HG03095 (cell line): ENCODE data around the gene MT1G.
"Not testable (repeated sequence)": the region's sequence is repeated elsewhere in the genome, so short reads cannot be mapped to it uniquely, and the experiment has no call there.

ENCODE experiments used
- ATAC-seq: cut with Tn5 transposase; IDR thresholded peaks from one replicate; pipeline ENCODE4 v1.9.1; 2021; ENCODE audit warnings: moderate library complexity; ENCODE audit not compliant: unreplicated experiment

Gene MT1G

DNA sequence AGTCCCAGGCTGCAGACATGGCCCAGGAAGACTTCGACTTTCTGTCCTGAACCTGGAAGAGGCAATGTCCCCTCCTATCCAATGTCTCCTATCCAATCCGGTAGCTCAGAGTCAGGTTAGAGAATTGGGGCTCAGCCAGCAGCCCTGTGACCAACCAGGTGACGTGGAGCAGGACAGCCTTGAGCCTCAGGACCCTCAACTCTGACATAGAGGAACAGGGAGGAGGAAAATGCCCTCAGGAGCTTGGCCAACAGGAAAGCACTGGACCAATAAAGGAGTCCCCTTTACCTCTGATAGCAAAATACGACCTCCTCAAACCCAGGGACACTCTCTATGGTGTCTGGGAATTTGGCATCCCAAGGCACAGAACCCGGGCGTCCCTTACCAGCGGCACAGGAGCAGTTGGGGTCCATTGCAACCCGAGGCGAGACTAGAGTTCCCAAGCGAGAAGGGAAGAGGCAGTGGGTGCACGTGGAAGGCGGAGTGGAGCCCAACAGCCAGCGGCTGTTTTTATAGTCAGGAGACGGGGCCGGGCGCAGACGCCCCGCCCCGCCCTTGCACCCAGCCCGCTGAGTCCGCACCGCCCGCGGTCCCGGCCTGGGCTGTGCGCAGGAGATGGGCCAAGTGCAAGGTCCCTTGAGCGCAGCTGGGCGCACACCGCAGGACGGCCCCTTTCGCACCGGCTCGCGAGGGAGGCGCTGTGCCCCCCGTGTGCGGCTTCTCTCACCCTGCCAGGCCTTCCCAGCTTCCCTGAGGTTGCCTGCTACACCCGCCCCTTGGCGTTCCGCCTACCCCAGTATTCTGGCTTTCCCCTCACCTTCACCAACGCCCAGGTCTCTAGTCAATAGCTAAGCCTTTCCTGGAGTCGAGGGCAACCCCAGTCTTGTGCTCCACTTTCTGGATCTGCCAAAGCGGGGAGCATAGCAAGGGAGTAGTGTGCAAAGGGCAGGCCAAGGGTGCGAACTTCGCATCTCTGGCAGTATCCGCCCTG is at the start of gene MT1G:
TSS of gene MT1G (minus strand) at position 485 of the 991 bp plus-strand sequence. CDS start at position 413, 72 bp downstream.
- no peak for ATAC-seq

DNA sequence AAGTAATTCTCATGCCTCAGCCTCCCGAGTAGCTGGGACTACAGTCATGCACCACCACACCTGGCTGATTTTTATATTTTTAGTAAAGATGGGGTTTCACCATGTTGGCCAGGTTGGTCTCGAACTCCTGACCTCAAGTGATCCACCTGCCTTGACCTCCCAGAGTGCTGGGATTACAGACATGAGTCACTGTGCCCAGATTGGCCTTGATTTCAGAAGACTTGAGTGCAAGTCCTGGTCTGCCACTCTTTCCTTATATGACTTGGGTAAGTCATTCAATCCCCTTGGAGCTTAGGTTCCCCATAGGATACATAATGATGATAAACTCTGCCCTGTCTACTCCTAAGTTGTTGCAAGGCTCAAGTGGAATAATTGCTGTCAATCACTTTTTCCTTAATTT is 49.7 kb upstream of the MT1G start:
- not testable (repeated sequence) for ATAC-seq

DNA sequence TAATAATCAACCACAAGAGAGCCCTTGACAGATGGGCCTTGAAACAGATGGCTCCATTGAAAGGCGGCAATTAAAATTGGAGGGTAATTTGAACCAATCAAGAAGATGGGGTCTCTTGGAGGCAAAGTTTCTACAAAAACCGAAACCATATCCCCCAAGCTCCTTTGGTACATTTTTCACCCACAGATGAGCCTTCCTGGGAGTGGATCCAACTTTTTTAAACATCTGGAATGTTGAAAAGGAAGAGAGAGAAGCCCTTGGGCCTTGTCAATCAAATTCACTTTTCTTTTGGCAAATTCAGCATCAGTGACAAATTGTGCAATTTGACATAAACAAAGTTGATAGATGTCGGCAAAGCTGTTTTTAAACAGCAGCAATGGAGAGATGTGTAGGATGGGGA is 48.9 kb upstream of the MT1G start:
- ATAC-seq: no peak

DNA sequence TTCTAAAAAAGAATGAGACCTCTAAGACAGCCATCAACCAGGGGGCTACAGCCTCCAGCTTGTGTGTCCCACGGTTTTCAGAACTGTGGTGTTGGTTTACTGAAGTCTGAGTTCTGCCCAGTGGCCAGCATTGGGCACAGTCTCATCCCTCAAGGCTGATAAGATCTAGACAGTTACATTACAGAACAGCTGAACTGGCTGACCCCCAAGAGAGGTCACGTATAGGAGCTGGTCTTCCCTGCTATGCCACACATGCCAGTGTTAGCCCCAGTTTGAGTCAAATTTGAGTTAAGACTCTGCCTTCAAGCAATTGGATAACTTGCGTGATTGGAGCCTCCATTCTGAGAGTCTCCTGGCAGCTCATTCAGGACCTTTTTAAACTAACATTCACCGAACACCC is 47.3 kb upstream of the MT1G start:
- no peak for ATAC-seq

DNA sequence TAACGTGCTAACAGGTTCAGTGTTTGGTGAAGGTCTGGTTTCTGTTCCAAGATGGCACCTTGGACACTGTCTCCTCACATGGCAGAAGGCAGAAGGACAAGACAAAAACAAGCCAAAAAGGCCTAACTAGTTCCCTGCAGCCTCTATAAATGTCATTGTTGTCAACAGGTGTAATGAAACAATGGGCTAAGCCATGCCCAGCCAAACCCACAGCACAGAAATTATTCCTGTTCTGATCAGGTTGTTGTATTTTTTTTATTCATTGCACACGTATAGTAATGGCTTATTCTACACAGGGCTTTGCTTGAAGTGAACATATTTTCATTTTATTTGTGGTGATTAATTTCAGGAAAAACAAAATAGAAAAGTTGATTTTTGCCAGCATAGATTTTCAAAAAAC is 45.9 kb upstream of the MT1G start:
- no peak for ATAC-seq

DNA sequence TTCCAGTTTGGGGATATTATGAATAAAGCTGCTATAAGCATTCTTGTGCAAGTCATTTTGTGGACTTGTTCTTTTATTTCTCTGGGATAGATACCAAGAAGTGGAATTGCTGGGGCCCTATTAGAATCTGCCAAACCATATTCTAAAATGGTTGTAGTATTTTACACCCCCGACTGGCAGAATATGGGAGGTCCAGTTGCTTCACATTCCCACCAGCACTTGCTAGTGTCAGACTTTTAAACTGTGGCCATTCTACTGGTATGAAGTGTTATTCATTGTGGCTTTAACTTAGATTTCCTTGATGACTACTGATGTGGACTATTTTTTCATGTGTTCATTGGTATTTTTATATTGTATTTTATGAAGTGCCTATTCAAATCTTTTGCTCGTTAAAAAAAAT is 44.0 kb upstream of the MT1G start:
- ATAC-seq: no peak

DNA sequence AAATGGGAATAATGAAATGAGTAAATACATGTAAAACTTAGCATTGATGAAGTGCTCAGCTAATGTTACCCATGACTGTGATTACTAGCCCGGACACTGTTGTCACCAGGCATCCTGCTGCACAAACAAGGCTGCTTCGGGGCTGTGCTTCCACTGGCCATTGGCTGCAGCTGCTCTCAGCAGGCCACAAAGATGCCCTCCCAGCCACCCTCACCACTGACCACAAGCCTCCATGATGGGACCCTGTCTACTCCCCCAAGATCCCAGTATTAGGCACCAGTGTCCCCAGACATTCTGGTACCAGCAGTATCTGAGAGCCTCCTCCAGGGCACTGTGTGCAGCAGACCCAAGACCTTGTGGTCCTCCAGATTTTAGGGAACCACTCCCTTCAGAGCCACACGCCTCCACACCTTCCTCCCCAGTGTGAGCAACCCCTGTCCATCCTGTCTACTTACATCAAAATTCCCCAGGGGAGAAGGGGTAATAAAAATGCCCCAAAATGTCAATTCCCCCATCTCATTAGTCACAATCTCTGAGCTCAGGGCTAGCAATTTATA is 42.4 kb upstream of the MT1G start:
- ATAC-seq: no peak

DNA sequence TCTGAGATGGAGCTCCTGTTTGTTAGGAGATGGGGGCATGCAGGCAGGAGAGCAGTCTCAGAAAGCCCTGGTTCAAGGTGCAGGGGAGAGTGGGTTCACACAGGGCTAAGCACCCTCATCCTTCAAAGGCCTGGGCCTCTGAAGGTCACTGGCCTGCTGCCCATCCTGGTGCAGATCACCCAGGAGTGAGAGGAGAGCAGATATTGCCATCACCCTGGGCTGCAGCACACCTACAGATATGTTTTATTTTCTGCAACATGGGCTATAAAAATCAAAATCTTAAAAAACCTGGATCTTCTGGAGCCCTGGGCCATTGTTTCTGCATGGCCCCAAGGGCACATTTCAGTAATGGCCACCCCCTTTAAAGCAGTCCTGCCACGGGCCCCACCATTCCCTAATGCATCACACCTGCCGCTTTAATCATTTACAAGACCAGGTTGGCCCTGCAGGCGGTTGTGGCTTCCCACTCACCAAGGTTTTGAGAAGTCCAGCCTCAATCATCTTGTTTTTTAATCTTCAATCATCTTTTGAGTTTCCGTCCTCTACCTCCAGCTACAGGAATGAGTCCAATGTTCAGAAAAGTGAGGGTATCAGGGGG is 41.7 kb upstream of the MT1G start:
- no peak for ATAC-seq

DNA sequence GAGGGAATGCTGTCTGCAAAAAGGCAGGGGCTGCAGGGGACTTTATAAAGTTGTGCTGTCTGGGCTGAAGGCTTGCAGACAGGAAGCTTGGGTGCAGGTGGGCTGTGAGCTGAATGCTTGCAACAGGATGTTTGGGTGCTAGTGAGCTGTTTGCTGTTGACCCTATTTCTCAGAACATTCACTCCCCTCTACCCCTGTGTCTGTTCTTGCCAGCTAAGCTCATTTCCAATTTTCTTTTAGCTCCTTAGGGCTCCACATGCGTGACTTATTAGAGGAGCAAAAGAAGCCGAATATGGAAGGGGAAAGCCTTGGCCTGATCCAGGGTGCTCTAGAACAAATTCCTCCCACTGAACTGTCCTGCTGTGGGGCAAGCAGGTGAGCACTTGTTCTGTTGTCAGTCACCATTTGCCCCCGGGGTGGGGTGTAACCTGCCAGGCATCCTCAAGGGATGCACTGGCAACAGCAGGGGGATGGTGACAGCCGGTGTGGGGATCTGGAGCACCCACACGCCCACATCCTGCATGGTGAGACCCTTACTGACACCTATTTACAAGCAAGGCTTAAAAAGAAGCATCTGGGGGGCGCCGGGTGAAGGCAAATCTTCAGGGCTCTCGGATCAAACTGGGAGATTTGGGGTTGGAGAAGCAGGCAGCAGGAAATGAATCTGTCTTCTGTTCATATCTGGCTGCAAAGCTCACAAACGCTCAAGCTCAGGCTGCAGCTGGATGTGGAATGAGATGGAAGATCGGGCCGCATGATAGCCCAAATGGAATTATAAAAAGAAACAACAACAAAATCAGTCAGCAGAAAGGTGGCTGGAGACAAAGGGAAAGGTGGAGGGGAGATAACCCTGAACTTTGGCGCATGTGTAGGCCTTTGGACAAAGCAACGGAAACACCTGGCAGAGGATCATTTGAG is 40.9 kb upstream of the MT1G start:
- no peak for ATAC-seq

DNA sequence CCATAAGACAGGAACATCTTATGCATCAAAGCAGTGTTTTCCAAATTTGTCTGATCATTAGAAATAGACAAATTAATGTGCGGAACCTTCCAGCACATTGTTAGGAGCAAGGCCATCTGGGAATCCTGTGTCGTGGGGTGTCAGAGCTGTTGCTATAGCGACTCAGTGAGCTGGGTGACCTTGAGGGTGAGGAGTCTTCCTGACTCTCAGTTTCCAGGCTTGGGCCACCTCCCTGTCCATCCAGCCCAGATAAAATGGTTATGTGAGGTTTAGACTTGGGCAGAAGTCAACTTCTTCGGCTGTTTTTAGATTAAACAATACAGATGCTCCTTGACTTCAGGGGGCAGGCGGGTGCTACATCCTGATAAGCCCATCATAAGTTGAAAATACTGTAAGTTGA is 35.0 kb upstream of the MT1G start:
- ATAC-seq: no peak

DNA sequence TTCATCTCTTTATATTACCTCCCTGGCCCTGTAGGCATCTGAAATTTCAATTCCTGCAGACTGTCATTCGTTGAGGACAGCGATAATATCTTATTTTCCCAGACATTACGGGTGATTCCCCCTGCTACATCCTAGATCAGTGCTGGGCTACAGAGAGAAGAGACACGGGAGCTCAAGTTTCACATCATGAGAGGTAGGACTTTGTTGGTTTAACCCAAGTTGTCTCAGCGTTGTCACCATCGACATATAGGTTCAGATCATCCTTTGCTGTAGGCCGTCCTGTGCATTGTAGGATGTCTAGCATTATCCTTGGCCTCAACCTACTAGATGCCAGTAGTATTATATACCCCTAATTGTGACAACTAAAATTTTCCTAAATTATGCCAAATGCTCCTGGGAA is 33.7 kb upstream of the MT1G start:
- ATAC-seq: no peak

DNA sequence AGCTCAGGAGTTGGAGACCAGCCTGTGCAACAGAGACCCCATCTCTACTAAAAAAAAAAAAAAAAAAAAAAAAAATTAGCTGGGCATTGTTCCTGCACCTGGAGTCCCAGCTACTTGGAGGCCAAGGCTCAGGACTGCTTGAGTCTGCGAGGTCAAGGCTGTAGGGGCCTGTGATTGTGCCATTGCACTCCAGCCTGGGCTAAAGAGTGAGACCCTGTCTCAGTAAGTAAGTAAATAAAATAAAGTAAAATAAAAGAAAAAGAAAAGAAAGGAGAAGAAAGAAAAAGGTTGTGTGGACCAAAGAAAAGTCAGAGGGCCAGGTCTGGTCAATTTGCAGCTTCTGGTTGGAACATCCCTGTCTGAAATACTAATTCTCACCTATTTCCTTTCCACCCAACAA is 32.8 kb upstream of the MT1G start:
- ATAC-seq: no peak

DNA sequence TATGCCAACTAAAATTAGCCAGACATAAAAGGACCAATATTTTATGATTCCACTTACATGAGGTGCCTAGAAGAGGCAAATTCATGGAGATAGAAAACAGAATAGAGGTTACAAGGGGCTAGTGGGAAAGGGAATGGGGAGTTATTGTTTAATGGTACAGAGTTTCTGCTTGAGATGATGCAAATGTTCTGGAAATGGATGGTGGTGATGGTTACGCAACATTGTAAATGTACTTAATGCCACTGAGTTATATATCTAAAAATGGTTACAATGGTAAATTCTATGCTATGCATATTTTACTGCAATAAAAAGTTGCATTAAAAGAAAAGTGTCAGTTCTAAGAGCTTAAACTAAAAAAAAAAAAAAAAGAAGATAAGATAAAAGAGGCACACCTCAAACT is 32.3 kb upstream of the MT1G start:
- no peak for ATAC-seq

DNA sequence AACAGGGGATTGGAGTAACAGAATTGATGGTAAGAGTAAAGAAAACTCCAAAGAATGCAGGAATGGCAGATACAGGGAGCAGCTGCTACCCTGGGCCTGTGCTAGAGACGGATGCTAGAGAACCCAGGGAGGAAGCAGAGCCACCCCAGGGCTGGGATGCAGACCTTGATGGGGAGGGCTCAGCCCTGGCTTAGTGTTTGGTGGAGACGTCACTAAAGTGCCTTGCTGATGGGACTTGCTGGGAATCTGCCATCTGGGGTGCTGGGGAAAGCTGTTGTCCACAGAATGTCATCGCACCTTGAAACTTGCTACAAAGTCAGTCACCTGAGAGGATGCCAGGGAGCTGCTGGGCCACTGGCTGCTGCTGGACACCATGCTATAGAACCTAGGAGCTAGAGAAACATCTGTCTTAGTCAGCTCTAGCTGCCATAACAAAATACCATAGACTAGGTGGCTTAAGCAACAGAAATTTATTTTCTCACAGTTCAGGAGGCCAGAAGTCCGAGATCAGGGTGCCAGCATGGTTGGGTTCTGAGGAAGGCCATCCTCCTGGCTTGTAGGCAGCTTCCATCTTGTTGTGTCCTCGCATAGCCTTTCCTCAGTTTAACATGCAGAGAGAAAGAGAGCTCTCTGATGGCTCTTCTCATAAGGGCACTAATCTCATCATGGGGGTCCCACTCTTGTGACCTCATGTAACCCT is 29.7 kb upstream of the MT1G start:
- ATAC-seq: no peak

DNA sequence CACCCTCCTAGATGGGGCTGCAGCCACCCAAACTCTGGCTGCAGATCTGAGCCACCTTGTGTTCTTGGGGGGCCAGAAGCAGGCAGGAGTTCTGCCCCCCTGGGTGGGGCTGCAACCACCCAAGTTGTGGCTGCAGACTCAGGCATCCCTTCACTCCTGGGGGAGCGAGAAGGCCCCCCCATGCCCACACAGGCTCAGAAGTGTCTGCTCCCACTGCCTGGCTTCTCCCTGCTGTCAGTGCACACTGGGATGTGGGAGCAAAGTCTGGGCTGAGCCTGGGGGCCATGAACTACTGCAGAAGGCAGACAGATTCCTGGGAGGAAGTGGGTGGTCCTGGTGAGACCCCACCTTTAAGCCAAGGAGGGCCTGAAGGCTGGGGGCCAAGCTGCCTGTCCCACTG is 27.4 kb upstream of the MT1G start:
- no peak for ATAC-seq

DNA sequence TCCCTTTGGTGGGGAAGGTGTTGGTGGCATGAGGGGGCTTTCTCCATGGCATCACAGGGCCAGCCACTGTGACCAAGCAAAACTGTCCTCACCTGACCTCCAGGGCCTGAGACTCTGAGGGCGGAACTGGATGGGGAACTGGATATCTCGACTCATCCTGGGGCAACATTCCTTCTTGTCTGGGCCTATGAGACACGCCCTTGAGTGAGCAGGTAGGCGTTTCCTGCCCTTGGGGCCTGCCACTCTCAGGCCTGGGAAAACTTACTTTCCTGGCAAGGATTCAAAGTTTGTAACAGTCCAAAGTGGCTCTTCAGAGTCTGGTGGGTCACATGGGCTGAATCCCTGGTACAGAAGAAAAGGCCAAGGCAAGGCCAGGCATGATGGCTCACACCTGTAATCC is 24.0 kb upstream of the MT1G start:
- ATAC-seq: no peak

DNA sequence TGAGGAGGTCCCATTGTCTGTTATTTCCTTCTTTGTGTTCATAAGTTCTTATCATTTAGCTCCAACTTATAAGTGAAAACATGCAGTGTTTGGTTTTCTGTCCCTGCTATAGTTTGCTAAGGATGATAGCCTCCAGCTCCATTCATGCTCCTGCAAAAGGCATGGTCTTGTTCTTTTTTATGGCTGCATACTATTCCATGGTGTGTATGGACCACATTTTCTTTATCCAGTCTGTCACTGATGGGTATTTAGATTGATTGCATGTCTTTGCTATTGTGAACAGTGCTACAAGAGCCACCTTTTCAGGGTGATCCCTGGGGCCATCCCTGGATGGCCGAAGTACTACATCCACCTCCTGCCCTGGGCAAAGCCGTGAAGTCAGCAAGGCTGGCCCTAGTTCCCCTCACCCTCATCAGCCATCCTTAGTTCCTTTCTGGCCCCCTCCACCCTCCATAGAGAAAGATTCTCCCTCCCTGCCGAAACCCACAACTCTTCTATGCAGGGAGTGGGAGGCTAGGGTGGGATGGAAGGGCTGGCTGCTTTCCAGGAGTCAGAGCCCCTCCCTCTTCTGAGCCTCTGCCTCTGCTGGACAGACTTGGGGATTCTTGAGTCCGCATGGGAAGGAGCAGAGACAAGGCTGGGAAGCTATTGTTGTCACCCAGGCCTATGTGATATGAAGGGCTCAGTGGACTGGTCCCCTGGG is 22.7 kb upstream of the MT1G start:
- no peak for ATAC-seq

DNA sequence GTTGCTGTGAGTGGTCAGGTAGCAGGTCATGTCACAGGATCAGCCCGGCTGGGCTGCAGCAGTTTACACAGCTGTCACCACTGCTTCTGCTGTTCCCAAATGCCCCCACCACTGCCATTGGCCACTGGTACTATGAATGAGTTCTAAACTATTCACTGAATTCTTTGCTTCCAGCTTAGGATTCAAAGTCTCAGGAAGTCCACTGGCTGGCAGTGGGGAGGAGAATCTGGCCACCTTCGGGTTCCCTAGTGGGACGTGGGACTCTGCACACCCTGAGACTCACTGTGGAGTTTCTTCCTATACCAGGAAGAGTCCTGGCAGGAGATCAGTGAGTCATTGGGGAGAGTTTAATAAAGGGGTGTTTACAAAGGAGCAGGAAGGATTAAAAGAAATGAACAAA is 21.3 kb upstream of the MT1G start:
- no peak for ATAC-seq

DNA sequence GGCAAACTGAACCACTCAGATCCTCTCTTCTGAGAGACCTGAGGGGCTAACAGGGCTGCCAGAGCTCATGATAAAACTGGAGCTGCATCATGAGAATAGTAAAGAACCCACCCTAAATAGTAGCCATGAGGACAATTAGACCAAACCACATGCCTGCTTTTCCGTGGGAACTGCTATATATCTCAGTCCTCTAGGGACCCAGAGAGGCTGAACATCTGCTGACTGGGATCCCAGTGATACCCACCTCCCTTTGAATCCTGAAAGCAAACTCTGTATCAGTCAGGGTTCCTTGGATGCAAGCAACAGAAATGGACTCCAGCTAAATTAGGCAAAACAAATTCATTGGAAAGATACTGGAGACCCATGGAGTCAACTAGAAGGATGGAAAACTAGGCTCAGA is 20.9 kb upstream of the MT1G start:
- ATAC-seq: no peak

DNA sequence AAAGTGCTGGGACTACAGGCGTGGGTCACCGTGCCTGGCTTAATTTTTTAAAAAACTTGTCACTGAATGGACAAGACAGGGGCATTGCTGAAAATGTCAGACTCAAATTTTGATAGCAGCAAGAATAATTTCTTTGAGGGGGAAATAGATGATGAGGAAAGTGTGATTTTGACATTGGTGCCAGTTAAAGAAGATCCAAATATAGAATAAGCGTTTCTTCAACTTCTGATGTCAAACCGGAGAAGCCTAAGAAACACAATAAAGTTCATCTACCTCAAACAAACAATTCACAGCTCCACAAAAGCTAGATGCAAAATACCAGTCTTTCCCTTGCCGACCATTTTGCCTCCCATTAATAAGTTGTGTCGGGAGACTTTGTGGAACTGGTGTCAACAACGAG is 18.9 kb upstream of the MT1G start:
- ATAC-seq: no peak
